ENCODE data around the gene KATNAL2.

DNA sequence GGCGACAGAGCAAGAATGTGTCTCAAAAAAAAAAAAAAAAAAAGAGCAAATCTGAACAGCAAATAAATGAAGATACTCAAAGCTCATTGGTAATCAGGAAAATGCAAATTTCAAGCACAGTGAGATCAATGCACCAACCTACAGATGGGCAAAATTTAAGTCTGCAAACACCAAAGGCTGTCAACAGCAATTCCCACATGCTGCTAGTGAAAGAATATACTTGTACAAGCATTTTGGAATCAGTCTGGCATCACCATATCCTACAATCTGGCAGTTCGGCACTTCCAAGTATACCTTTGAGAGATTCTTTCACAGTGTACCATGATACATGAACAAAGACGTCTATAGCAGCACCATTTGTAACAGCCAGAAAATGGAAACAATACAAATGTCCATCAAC lies 228.8 kb downstream of the KATNAL2 start:
- TF ChIP-seq, protein P1, sequence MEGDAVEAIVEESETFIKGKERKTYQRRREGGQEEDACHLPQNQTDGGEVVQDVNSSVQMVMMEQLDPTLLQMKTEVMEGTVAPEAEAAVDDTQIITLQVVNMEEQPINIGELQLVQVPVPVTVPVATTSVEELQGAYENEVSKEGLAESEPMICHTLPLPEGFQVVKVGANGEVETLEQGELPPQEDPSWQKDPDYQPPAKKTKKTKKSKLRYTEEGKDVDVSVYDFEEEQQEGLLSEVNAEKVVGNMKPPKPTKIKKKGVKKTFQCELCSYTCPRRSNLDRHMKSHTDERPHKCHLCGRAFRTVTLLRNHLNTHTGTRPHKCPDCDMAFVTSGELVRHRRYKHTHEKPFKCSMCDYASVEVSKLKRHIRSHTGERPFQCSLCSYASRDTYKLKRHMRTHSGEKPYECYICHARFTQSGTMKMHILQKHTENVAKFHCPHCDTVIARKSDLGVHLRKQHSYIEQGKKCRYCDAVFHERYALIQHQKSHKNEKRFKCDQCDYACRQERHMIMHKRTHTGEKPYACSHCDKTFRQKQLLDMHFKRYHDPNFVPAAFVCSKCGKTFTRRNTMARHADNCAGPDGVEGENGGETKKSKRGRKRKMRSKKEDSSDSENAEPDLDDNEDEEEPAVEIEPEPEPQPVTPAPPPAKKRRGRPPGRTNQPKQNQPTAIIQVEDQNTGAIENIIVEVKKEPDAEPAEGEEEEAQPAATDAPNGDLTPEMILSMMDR (IDR thresholded peaks at IDR 0.05): no peak
- no peak for TF ChIP-seq POLR2A (IDR thresholded peaks at IDR 0.05)
